HFF-Myc (cell line): Measurements from ENCODE around the gene MTF1.

Experiments used
- DNase-seq: peaks from one replicate; pipeline ENCODE4 v3.0.0-alpha.2; 2011; ENCODE audit warnings: low read depth; ENCODE audit errors: extremely low read depth
- H3K4me3 ChIP-seq: replicated peaks from 2 replicates; pipeline ENCODE4 v1.5.1; 2011; ENCODE audit warnings: low read depth, mild to moderate bottlenecking, control low read depth, low read length
- TF ChIP-seq, protein P1 (sequence below): IDR thresholded peaks from 2 replicates; pipeline ENCODE4 v1.5.1; 2012; ENCODE audit warnings: mild to moderate bottlenecking, low read depth, low read length, control low read depth; ENCODE audit errors: missing control alignments

Gene MTF1

DNA sequence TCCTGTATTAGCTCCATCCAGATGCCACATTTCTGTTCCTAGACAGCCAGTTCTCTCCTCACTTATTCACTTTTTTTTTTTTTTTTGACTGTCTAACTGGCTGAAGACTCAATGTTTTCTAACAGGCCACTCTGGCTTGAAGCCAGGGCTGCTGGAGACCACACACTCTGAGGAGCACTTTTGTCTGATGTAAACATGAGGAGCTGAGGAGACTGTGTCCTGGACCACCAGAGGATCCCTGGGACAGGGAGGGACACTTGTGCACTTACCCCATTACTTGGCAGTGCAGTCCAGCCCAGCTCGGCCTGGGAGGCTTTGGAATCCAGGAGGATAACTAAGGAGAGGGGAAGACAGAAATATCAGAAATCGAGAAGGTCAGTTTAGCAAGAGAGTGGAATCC is 96.9 kb downstream of the MTF1 start:
- no peak for DNase-seq
- TF ChIP-seq, protein P1, sequence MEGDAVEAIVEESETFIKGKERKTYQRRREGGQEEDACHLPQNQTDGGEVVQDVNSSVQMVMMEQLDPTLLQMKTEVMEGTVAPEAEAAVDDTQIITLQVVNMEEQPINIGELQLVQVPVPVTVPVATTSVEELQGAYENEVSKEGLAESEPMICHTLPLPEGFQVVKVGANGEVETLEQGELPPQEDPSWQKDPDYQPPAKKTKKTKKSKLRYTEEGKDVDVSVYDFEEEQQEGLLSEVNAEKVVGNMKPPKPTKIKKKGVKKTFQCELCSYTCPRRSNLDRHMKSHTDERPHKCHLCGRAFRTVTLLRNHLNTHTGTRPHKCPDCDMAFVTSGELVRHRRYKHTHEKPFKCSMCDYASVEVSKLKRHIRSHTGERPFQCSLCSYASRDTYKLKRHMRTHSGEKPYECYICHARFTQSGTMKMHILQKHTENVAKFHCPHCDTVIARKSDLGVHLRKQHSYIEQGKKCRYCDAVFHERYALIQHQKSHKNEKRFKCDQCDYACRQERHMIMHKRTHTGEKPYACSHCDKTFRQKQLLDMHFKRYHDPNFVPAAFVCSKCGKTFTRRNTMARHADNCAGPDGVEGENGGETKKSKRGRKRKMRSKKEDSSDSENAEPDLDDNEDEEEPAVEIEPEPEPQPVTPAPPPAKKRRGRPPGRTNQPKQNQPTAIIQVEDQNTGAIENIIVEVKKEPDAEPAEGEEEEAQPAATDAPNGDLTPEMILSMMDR, result no peak
- H3K4me3 ChIP-seq, result no peak overlapping the region

DNA sequence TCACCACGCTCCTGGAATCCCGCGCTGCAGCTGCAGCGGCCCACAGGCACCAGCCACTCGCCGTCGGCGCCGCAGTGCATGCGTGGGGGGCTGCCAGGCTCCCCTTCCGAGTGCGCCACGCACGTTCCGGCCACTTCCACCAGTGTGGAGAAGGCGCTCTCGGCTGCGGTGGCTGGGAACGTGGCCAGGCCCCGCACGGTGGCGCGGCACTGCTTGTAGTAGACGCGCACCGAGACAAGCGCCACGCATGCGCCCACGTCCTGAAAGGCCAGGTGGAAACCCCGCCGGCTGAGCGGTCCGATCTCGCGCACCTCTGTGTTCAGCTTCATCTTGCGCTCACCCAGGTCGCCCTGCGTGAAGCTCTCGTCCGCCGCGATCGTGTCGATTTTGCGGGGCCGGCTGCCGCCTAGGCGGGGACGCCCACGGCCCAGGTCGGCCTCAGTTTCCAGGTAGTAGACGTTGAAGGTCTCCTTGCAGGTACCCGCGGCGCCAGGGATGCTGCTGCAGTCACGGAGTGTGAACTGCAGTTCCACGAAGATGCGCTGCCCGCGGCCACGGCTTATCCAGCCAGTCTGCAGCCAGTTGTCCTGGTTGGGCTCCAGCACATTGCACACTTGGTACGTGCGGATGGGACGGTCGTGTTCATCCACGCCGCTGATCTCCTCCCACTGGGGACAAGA is 97.8 kb downstream of the MTF1 start:
- no peak overlapping the region for H3K4me3 ChIP-seq
- TF ChIP-seq, protein P1, result no peak
- no peak for DNase-seq
